ENCODE results near the gene NODAL. TPM values are rescaled to one million over a fixed set of nuclear protein-coding genes. Genes with fewer than 3 reads are reported as not detected.
A peak's percentile ranks its signal among the peaks of the same experiment; 100 is the strongest.

The NODAL gene
- total and polyA plus RNA-seq, 2 donors from 2014 or later: not detected

DNA sequence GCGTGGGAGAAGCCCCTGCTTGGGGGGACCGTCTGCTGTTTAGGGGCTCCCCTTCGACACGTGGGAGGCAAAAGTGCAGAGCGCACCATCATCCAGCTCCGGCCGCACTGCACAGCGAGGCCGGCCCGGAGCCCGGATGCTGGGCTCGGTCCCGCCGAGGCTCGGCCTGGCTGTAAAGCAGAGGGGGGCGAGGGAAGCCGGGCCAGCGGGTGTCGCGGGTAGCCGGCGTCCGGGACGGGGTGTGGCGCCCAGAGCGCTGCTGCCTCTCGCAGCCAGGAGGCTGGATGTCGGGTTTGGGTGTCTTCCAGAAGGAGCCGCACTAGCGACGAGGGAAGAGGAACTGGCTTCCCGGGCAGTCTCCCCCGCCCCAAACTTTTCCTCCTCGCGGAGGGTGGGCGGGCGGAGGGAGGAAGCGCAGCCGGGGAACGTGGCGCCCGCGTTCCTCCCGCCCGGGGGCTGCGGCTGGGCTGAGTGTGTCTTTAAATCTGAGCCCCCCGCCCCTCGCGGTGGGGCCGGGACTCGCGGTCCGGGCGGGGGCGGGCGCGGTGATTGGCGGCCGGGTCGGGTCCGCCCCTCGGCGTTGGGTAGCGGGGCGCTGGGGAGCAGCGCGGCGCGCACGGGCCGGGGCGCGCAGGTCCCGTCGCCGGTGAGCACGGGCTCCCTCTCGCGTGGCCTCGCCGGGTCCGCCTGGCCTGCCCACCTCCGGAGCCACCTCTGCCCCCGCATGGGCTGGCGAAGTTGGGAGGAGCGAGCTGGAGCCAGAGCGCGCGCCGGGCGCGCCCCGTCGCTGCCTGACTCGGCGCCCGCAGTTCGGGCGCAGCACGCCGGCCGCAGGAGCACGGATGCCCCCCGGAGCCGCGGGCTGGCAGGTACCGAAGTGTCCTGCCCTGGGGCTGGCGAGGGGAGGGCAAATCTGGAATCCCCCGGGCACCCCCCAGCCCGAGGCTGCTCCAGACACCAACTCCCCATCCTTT is 37.0 kb upstream of the NODAL start, which contains the start of gene PALD1:
TSS of gene PALD1 (plus strand) at position 577 of the 974 bp plus-strand sequence. CDS start 47,185 bp downstream, outside the sequence.
- DNase-seq (peak; percentile 81 to 93 (median 83)), FAIRE-seq (no peak)
- Histone ChIP-seq H3K9me3 (ENCODE audit: control insufficient read depth in 2 of 3, insufficient read depth in 1 of 3, low read length in 3 of 3) (no peaks in the 10 kb centered on the region), H3K4me1 (ENCODE audit: control insufficient read depth in 2 of 3, insufficient read depth in 2 of 3, low read depth in 1 of 3, low read length in 3 of 3) (peaks cover 0 to 23% (median 0%) of the 10 kb centered on the region in 3 donors), H3K27me3 (ENCODE audit: control insufficient read depth, insufficient read depth, low read length) (no peaks in the 10 kb centered on the region), H3K9ac (ENCODE audit: low read length in 3 of 3) (peak within 1 kb of the TSS in 2 of 3 donors; percentile 48 to 59), H3K36me3 (ENCODE audit: control insufficient read depth in 2 of 3, insufficient read depth in 3 of 3, low read length in 3 of 3) (no peaks in the 10 kb centered on the region), H3K4me3 (ENCODE audit: low read length in 3 of 3) (peak within 1 kb of the TSS; percentile 46 to 67 (median 66)), H3K27ac (ENCODE audit: low read depth in 2 of 2, low read length in 2 of 2) (peak within 1 kb of the TSS; percentile 32 to 57)
- TF ChIP-seq, protein P1, sequence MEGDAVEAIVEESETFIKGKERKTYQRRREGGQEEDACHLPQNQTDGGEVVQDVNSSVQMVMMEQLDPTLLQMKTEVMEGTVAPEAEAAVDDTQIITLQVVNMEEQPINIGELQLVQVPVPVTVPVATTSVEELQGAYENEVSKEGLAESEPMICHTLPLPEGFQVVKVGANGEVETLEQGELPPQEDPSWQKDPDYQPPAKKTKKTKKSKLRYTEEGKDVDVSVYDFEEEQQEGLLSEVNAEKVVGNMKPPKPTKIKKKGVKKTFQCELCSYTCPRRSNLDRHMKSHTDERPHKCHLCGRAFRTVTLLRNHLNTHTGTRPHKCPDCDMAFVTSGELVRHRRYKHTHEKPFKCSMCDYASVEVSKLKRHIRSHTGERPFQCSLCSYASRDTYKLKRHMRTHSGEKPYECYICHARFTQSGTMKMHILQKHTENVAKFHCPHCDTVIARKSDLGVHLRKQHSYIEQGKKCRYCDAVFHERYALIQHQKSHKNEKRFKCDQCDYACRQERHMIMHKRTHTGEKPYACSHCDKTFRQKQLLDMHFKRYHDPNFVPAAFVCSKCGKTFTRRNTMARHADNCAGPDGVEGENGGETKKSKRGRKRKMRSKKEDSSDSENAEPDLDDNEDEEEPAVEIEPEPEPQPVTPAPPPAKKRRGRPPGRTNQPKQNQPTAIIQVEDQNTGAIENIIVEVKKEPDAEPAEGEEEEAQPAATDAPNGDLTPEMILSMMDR (IDR thresholded peaks at IDR 0.05; ENCODE audit: borderline replicate concordance, extremely low read depth, insufficient read depth): no peak
- intact Hi-C loops (cut with DNase I): no loop called here

DNA sequence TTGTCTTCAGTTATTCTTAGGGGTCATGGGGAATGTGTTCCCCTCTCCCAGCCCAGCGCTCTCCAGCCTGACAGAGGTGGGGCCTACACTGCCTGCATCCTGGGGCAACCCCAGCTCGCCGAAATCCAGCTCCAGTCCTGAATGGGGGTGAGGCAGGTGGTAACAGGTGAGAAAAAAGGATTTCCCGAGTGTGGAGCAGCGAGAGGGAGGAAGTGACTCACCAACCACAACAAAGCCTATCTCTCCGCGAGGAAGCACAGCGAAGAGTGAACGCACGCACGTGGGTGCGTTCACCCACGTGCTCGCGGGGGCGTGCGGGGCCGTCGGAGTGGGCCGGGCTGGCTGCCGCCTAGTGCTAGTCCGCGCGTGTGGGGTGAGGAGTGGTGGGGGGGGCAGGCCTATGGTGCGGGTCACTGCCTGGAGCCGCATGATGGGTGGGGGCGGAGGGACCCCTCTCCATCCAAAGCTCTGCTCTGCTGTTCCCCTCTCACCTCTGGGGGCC is 36.2 kb upstream of the NODAL start:
- Histone ChIP-seq H3K27ac (ENCODE audit: low read depth in 2 of 2, low read length in 2 of 2) (no peak overlapping the region), H3K9me3 (ENCODE audit: control insufficient read depth in 2 of 3, insufficient read depth in 1 of 3, low read length in 3 of 3) (no peaks in the 10 kb centered on the region), H3K4me3 (ENCODE audit: low read length in 3 of 3) (peak overlapping the region in 1 of 3 donors; percentile 47), H3K4me1 (ENCODE audit: control insufficient read depth in 2 of 3, insufficient read depth in 2 of 3, low read depth in 1 of 3, low read length in 3 of 3) (peaks cover 0 to 18% (median 0%) of the 10 kb centered on the region in 3 donors), H3K27me3 (ENCODE audit: control insufficient read depth, insufficient read depth, low read length) (no peaks in the 10 kb centered on the region), H3K9ac (ENCODE audit: low read length in 3 of 3) (no peak overlapping the region), H3K36me3 (ENCODE audit: control insufficient read depth in 2 of 3, insufficient read depth in 3 of 3, low read length in 3 of 3) (no peaks in the 10 kb centered on the region)
- TF ChIP-seq, protein P1 (IDR thresholded peaks at IDR 0.05; ENCODE audit: borderline replicate concordance, extremely low read depth, insufficient read depth): no peak
- FAIRE-seq (no peak), DNase-seq (peak in 3 of 5 donors; percentile 68 to 83 (median 81))
- intact Hi-C loops (cut with DNase I): no loop called here

DNA sequence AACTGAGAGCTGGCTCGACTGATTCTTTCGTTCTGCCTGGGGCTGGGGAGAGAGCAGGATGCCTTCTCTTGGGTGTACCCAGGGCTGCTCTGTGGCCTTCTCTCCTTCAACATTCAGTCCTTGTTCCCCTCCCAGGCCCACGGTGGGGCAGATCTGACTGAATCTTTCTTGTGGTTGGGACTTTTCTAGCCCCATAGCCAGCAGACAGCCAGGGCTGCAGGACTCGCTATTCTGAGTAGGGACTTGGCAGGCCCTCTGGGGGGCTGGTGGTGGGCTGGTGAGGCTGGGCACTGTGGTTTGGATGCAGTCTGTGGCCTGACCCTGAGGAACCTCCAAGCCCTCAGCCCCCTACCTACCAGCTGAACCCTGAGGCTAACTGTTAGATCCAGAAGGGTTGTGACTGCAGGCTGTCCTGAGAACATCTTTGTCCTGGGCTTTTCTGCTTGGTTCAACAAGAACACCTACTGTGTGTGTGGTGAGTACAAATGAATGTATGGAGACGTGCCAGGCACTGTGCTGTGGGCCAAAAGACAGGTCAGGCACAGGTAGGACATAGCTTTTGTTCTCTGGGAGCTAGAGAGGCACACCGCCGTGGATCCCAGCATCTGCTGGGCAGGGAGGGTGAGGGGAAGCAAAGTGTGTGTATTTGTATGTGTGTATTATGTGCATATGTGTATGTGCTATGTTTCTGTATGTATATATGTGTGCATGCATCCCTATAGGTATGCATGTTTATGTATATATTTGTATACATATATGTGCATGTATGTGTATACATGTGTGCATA is 35.0 kb upstream of the NODAL start:
- no peaks in the 10 kb centered on the region for H3K36me3 ChIP-seq (ENCODE audit: control insufficient read depth in 2 of 3, insufficient read depth in 3 of 3, low read length in 3 of 3)
- intact Hi-C loops (cut with DNase I): no loop called here

More for the DNA sequence above, 35.0 kb upstream of the NODAL start:
- Histone ChIP-seq H3K9ac (ENCODE audit: low read length in 3 of 3) (no peak overlapping the region), H3K4me3 (ENCODE audit: low read length in 3 of 3) (no peak overlapping the region), H3K4me1 (ENCODE audit: control insufficient read depth in 2 of 3, insufficient read depth in 2 of 3, low read depth in 1 of 3, low read length in 3 of 3) (peaks cover 0 to 12% (median 0%) of the 10 kb centered on the region in 3 donors), H3K27ac (ENCODE audit: low read depth in 2 of 2, low read length in 2 of 2) (no peak overlapping the region), H3K27me3 (ENCODE audit: control insufficient read depth, insufficient read depth, low read length) (no peaks in the 10 kb centered on the region), H3K9me3 (ENCODE audit: control insufficient read depth in 2 of 3, insufficient read depth in 1 of 3, low read length in 3 of 3) (no peaks in the 10 kb centered on the region)
- TF ChIP-seq, protein P1 (IDR thresholded peaks at IDR 0.05; ENCODE audit: borderline replicate concordance, extremely low read depth, insufficient read depth): no peak
- no peak for DNase-seq
- FAIRE-seq: no peak
